AG09309 (cell line): Measurements from ENCODE around the gene EPC1.
"Not testable (repeated sequence)": the region's sequence is repeated elsewhere in the genome, so short reads cannot be mapped to it uniquely, and the experiment has no call there.

Source experiments
- DNase-seq: peaks from one replicate; pipeline ENCODE4 v3.0.0-alpha.2; 2010; ENCODE audit warnings: low read depth
- H3K4me3 ChIP-seq: 2 replicates; pipeline ENCODE4 v1.5.1; 2011; ENCODE audit warnings: mild to moderate bottlenecking, low read depth, low read length, moderate library complexity; ENCODE audit not compliant: control insufficient read depth
- CTCF ChIP-seq: IDR thresholded peaks from 2 replicates; pipeline ENCODE4 v1.5.1; 2011; ENCODE audit warnings: mild to moderate bottlenecking, low read depth, low read length, inconsistent platforms; ENCODE audit not compliant: insufficient read depth, control insufficient read depth; ENCODE audit errors: missing control alignments

The EPC1 gene

GRCh38 chr10:32346551-32347362 is at the start of gene EPC1:
Gene EPC1 (minus strand): TSS chr10:32347158. CDS start chr10:32346915, 243 bp downstream.
- peak within 1 kb of the TSS; percentile 90 for H3K4me3 ChIP-seq
- peak; percentile 52 for DNase-seq
- TF ChIP-seq CTCF = no peak

- TF ChIP-seq CTCF = no peak
- no peak for DNase-seq
- no peak overlapping the region for H3K4me3 ChIP-seq
These were observed 47.0 kb upstream of the EPC1 start for GRCh38 chr10:32393911-32394310.

GRCh38 chr10:32392284-32392683 is 45.3 kb upstream of the EPC1 start:
- DNase-seq, H3K4me3 ChIP-seq: not testable (repeated sequence)

GRCh38 chr10:32390193-32390592 is 43.2 kb upstream of the EPC1 start:
- no peak for DNase-seq
- TF ChIP-seq CTCF = no peak
- H3K4me3 ChIP-seq = no peak overlapping the region

GRCh38 chr10:32388258-32389027 is 41.5 kb upstream of the EPC1 start:
- H3K4me3 ChIP-seq = no peak overlapping the region
- DNase-seq = no peak
- TF ChIP-seq CTCF = no peak

GRCh38 chr10:32386623-32387260 is 39.8 kb upstream of the EPC1 start:
- no peak for TF ChIP-seq CTCF
- DNase-seq = no peak
- H3K4me3 ChIP-seq = no peak overlapping the region
